CD4-positive, alpha-beta T cell treated with Interleukin-1 beta for 1 hour (primary cell): ENCODE data around the gene ELFN2.

ENCODE experiments used
- DNase-seq, 2 donors: peaks; one replicate each; pipeline ENCODE4 v3.0.0-alpha.2; 2020 to 2022

The ELFN2 gene

GRCh38 chr22:37453696-37454095 is 26.4 kb upstream of the ELFN2 start:
- no peak for DNase-seq

- DNase-seq, result no peak
Measured at GRCh38 chr22:37451218-37451617, 23.9 kb upstream of the ELFN2 start.

GRCh38 chr22:37449331-37450001 is 22.2 kb upstream of the ELFN2 start:
- DNase-seq, result no peak

- DNase-seq, result no peak
Measured at GRCh38 chr22:37448516-37449127, 21.3 kb upstream of the ELFN2 start.

GRCh38 chr22:37445501-37445900 is 18.2 kb upstream of the ELFN2 start:
- DNase-seq, result no peak

- no peak for DNase-seq
Measured at GRCh38 chr22:37443977-37444376, 16.7 kb upstream of the ELFN2 start.

- DNase-seq, result no peak
Measured at GRCh38 chr22:37443086-37443485, 15.8 kb upstream of the ELFN2 start.

- no peak for DNase-seq
Measured at GRCh38 chr22:37442537-37442936, 15.3 kb upstream of the ELFN2 start.

- no peak for DNase-seq
Measured at GRCh38 chr22:37442135-37442534, 14.9 kb upstream of the ELFN2 start.

- DNase-seq, result no peak
Measured at GRCh38 chr22:37440875-37441274, 13.6 kb upstream of the ELFN2 start.

- no peak for DNase-seq
Measured at GRCh38 chr22:37439347-37439746, 12.1 kb upstream of the ELFN2 start.

GRCh38 chr22:37435970-37436603 is 8.8 kb upstream of the ELFN2 start:
- DNase-seq, result no peak

- no peak for DNase-seq
Measured at GRCh38 chr22:37433786-37434185, 6.5 kb upstream of the ELFN2 start.

- no peak for DNase-seq
Measured at GRCh38 chr22:37432708-37433054, 5.4 kb upstream of the ELFN2 start.

GRCh38 chr22:37431801-37432707 is 4.8 kb upstream of the ELFN2 start:
- no peak for DNase-seq

GRCh38 chr22:37431366-37431765 is 4.1 kb upstream of the ELFN2 start:
- DNase-seq, result no peak

GRCh38 chr22:37430941-37431340 is 3.7 kb upstream of the ELFN2 start:
- no peak for DNase-seq

- DNase-seq, result peak; percentile 57 to 60
Measured at GRCh38 chr22:37428649-37429586, 1.6 kb upstream of the ELFN2 start.

- no peak for DNase-seq
Measured at GRCh38 chr22:37427711-37428635, 694 bp upstream of the ELFN2 start.

- no peak for DNase-seq
Measured at GRCh38 chr22:37426706-37427134, 559 bp downstream of the ELFN2 start.
